Measurements from ENCODE around the gene TRAF4. TPM values are rescaled to one million over a fixed set of nuclear protein-coding genes. Genes with fewer than 3 reads are reported as not detected.

The TRAF4 gene
- total RNA-seq, 1 experiment from 2014 or later: 268 TPM

DNA sequence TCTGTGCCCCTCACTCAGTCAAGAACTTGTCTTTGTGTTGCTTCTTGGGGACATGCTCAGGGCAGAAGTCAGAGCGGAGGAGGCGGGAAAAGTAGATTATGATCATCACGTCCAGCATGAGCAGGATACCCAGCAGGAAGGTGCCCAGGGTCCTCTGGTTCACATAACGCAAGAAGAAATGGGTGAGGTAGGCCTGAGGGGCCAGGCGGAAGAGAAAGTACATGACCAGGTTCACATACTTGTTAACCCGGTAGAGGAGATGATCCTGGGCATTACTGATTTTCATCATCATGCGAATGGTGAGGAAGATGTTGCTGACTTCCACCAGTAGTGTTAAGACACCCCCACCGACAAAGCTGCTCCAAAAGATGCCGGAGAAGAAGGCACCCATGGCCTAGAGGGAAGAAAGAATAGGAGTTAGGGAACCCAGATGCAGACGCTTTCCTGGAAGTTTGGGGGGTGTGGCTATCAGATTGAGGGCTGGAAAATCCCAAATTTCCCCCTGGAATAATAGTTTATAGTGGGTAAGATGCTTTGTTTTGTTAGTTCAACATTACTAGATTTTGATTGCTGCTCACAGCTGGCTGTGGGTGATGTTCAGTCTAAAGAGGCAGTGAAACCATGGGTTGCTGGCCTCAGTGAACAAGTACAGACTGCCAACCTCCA is 19.2 kb upstream of the TRAF4 start:
- ATAC-seq (no peak), DNase-seq (ENCODE audit: low spot score) (no peak)
- Mint-ChIP-seq H3K4me3 (peak overlapping the region; percentile 93), H3K36me3 (peaks cover 48% of the 10 kb centered on the region), H3K9me3 (no peaks in the 10 kb centered on the region), H3K27ac (peak overlapping the region; percentile 98), H3K27me3 (ENCODE audit: low read depth) (no peaks in the 10 kb centered on the region), H3K4me1 (peaks cover 50% of the 10 kb centered on the region)
- ChIA-PET POLR2A (interaction anchor here (0.5 to 6.4 kb wide), 6 partner anchors 13 to 227 kb away, joined by 3 to 310 read pairs (median 12); partner anchors contain the start of genes FAM222B, FLOT2, PHF12 and PROCA1), CTCF (interaction anchor here (1.3 to 12.2 kb wide), 4 partner anchors 13 to 228 kb away, joined by 5 to 541 read pairs (median 92); partner anchors contain the start of genes PHF12, PROCA1 and TRAF4)
- TF ChIP-seq CREB1 (CRISPR knock-in tag; IDR thresholded peaks at IDR 0.05): no peak
- no peak for TF ChIP-seq FOXJ3 (CRISPR knock-in tag; IDR thresholded peaks at IDR 0.05; ENCODE audit: borderline replicate concordance)
- no peak for TF ChIP-seq GABPB1 (CRISPR knock-in tag; IDR thresholded peaks at IDR 0.05)
- TF ChIP-seq, protein P1, sequence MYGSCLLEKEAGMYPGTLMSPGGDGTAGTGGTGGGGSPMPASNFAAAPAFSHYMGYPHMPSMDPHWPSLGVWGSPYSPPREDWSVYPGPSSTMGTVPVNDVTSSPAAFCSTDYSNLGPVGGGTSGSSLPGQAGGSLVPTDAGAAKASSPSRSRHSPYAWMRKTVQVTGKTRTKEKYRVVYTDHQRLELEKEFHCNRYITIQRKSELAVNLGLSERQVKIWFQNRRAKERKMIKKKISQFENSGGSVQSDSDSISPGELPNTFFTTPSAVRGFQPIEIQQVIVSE (CRISPR knock-in tag; IDR thresholded peaks at IDR 0.05; ENCODE audit: borderline replicate concordance): no peak
- TF ChIP-seq ZNF138 (CRISPR knock-in tag; conservative IDR thresholded peaks at IDR 0.05): no peak
- TF ChIP-seq, protein P2, sequence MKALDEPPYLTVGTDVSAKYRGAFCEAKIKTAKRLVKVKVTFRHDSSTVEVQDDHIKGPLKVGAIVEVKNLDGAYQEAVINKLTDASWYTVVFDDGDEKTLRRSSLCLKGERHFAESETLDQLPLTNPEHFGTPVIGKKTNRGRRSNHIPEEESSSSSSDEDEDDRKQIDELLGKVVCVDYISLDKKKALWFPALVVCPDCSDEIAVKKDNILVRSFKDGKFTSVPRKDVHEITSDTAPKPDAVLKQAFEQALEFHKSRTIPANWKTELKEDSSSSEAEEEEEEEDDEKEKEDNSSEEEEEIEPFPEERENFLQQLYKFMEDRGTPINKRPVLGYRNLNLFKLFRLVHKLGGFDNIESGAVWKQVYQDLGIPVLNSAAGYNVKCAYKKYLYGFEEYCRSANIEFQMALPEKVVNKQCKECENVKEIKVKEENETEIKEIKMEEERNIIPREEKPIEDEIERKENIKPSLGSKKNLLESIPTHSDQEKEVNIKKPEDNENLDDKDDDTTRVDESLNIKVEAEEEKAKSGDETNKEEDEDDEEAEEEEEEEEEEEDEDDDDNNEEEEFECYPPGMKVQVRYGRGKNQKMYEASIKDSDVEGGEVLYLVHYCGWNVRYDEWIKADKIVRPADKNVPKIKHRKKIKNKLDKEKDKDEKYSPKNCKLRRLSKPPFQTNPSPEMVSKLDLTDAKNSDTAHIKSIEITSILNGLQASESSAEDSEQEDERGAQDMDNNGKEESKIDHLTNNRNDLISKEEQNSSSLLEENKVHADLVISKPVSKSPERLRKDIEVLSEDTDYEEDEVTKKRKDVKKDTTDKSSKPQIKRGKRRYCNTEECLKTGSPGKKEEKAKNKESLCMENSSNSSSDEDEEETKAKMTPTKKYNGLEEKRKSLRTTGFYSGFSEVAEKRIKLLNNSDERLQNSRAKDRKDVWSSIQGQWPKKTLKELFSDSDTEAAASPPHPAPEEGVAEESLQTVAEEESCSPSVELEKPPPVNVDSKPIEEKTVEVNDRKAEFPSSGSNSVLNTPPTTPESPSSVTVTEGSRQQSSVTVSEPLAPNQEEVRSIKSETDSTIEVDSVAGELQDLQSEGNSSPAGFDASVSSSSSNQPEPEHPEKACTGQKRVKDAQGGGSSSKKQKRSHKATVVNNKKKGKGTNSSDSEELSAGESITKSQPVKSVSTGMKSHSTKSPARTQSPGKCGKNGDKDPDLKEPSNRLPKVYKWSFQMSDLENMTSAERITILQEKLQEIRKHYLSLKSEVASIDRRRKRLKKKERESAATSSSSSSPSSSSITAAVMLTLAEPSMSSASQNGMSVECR (CRISPR knock-in tag; IDR thresholded peaks at IDR 0.05; ENCODE audit: borderline replicate concordance): 0 out of 2 replicates have a peak, but pooled peaks have one; percentile 9
- TF ChIP-seq, protein P3, sequence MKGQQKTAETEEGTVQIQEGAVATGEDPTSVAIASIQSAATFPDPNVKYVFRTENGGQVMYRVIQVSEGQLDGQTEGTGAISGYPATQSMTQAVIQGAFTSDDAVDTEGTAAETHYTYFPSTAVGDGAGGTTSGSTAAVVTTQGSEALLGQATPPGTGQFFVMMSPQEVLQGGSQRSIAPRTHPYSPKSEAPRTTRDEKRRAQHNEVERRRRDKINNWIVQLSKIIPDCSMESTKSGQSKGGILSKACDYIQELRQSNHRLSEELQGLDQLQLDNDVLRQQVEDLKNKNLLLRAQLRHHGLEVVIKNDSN (CRISPR knock-in tag; IDR thresholded peaks at IDR 0.05): 0 out of 2 replicates have a peak, but pooled peaks have one; percentile 16
- no peak; the same call in 1 of the 2 replicates for TF ChIP-seq ZNF671 (CRISPR knock-in tag; IDR thresholded peaks at IDR 0.05)
- TF ChIP-seq ELF4 (CRISPR knock-in tag; IDR thresholded peaks at IDR 0.05; ENCODE audit: low read depth): no peak
- TF ChIP-seq, protein P4, sequence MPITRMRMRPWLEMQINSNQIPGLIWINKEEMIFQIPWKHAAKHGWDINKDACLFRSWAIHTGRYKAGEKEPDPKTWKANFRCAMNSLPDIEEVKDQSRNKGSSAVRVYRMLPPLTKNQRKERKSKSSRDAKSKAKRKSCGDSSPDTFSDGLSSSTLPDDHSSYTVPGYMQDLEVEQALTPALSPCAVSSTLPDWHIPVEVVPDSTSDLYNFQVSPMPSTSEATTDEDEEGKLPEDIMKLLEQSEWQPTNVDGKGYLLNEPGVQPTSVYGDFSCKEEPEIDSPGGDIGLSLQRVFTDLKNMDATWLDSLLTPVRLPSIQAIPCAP (CRISPR knock-in tag; IDR thresholded peaks at IDR 0.05): no peak
- TF ChIP-seq ZBTB21 (CRISPR knock-in tag; IDR thresholded peaks at IDR 0.05; ENCODE audit: borderline replicate concordance): no peak
- no peak for TF ChIP-seq ZNF232 (CRISPR knock-in tag; IDR thresholded peaks at IDR 0.05)
- TF ChIP-seq, protein P5, sequence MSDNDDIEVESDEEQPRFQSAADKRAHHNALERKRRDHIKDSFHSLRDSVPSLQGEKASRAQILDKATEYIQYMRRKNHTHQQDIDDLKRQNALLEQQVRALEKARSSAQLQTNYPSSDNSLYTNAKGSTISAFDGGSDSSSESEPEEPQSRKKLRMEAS (CRISPR knock-in tag; IDR thresholded peaks at IDR 0.05): no peak
- TF ChIP-seq, protein P6, sequence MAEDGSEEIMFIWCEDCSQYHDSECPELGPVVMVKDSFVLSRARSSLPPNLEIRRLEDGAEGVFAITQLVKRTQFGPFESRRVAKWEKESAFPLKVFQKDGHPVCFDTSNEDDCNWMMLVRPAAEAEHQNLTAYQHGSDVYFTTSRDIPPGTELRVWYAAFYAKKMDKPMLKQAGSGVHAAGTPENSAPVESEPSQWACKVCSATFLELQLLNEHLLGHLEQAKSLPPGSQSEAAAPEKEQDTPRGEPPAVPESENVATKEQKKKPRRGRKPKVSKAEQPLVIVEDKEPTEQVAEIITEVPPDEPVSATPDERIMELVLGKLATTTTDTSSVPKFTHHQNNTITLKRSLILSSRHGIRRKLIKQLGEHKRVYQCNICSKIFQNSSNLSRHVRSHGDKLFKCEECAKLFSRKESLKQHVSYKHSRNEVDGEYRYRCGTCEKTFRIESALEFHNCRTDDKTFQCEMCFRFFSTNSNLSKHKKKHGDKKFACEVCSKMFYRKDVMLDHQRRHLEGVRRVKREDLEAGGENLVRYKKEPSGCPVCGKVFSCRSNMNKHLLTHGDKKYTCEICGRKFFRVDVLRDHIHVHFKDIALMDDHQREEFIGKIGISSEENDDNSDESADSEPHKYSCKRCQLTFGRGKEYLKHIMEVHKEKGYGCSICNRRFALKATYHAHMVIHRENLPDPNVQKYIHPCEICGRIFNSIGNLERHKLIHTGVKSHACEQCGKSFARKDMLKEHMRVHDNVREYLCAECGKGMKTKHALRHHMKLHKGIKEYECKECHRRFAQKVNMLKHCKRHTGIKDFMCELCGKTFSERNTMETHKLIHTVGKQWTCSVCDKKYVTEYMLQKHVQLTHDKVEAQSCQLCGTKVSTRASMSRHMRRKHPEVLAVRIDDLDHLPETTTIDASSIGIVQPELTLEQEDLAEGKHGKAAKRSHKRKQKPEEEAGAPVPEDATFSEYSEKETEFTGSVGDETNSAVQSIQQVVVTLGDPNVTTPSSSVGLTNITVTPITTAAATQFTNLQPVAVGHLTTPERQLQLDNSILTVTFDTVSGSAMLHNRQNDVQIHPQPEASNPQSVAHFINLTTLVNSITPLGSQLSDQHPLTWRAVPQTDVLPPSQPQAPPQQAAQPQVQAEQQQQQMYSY (CRISPR knock-in tag; IDR thresholded peaks at IDR 0.05): no peak
- no peak for TF ChIP-seq JAZF1 (CRISPR knock-in tag; IDR thresholded peaks at IDR 0.05)
- 0 out of 2 replicates have a peak, but pooled peaks have one; percentile 37 for TF ChIP-seq SMAD3 (CRISPR knock-in tag; IDR thresholded peaks at IDR 0.05; ENCODE audit: borderline replicate concordance)
- TF ChIP-seq, protein P7, sequence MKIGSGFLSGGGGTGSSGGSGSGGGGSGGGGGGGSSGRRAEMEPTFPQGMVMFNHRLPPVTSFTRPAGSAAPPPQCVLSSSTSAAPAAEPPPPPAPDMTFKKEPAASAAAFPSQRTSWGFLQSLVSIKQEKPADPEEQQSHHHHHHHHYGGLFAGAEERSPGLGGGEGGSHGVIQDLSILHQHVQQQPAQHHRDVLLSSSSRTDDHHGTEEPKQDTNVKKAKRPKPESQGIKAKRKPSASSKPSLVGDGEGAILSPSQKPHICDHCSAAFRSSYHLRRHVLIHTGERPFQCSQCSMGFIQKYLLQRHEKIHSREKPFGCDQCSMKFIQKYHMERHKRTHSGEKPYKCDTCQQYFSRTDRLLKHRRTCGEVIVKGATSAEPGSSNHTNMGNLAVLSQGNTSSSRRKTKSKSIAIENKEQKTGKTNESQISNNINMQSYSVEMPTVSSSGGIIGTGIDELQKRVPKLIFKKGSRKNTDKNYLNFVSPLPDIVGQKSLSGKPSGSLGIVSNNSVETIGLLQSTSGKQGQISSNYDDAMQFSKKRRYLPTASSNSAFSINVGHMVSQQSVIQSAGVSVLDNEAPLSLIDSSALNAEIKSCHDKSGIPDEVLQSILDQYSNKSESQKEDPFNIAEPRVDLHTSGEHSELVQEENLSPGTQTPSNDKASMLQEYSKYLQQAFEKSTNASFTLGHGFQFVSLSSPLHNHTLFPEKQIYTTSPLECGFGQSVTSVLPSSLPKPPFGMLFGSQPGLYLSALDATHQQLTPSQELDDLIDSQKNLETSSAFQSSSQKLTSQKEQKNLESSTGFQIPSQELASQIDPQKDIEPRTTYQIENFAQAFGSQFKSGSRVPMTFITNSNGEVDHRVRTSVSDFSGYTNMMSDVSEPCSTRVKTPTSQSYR (CRISPR knock-in tag; IDR thresholded peaks at IDR 0.05): no peak
- no peak for TF ChIP-seq OVOL2 (CRISPR knock-in tag; IDR thresholded peaks at IDR 0.05; ENCODE audit: borderline replicate concordance)
- TF ChIP-seq, protein P8, sequence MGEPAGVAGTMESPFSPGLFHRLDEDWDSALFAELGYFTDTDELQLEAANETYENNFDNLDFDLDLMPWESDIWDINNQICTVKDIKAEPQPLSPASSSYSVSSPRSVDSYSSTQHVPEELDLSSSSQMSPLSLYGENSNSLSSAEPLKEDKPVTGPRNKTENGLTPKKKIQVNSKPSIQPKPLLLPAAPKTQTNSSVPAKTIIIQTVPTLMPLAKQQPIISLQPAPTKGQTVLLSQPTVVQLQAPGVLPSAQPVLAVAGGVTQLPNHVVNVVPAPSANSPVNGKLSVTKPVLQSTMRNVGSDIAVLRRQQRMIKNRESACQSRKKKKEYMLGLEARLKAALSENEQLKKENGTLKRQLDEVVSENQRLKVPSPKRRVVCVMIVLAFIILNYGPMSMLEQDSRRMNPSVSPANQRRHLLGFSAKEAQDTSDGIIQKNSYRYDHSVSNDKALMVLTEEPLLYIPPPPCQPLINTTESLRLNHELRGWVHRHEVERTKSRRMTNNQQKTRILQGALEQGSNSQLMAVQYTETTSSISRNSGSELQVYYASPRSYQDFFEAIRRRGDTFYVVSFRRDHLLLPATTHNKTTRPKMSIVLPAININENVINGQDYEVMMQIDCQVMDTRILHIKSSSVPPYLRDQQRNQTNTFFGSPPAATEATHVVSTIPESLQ (CRISPR knock-in tag; IDR thresholded peaks at IDR 0.05): no peak
- no peak for TF ChIP-seq FOXP1 (CRISPR knock-in tag; IDR thresholded peaks at IDR 0.05; ENCODE audit: borderline replicate concordance)
- TF ChIP-seq NFATC4 (CRISPR knock-in tag; IDR thresholded peaks at IDR 0.05): peak; percentile 54; the same call in 1 of the 2 replicates

Data from WTC11 (cell line).